Bronchial epithelial cell (primary cell): ENCODE measurements around the gene PCNX2. TPM values are rescaled to one million over a fixed set of nuclear protein-coding genes. Genes with fewer than 3 reads are reported as not detected.

ENCODE experiments used
- DNase-seq: peaks from one replicate; pipeline ENCODE4 v3.0.0-alpha.2; 2010; ENCODE audit warnings: low read depth
- FAIRE-seq: peaks from 2 replicates; lab custom pipeline; 2011; peaks lifted over from hg19 to GRCh38; lab: Jason Lieb, UNC
- H3K27me3 ChIP-seq: 2 replicates; pipeline ENCODE4 v1.5.1; 2011; ENCODE audit warnings: low read length; ENCODE audit not compliant: control insufficient read depth, insufficient read depth
- H3K36me3 ChIP-seq: 2 replicates; pipeline ENCODE4 v1.5.1; 2011; ENCODE audit warnings: low read length; ENCODE audit not compliant: control insufficient read depth, insufficient read depth
- H3K4me3 ChIP-seq: 2 replicates; pipeline ENCODE4 v1.5.1; 2011; ENCODE audit warnings: mild to moderate bottlenecking, low read depth, low read length, control low read depth
- total RNA-seq: library from RNA; depleted of rRNA; stranded (reverse); fragments of >200 nt; gene quantifications from 2 replicates; pipeline ENCODE4 v1.2.1, GENCODE V29; 2014
- TF ChIP-seq, protein P1 (sequence below): IDR thresholded peaks from 2 replicates; pipeline ENCODE4 v1.5.1; 2011; ENCODE audit warnings: mild to moderate bottlenecking, moderate library complexity, low read length, control low read depth, inconsistent platforms; ENCODE audit not compliant: insufficient read depth, severe bottlenecking

The PCNX2 gene
- total RNA-seq, 1 donor from 2014 or later: 30.3 TPM

DNA sequence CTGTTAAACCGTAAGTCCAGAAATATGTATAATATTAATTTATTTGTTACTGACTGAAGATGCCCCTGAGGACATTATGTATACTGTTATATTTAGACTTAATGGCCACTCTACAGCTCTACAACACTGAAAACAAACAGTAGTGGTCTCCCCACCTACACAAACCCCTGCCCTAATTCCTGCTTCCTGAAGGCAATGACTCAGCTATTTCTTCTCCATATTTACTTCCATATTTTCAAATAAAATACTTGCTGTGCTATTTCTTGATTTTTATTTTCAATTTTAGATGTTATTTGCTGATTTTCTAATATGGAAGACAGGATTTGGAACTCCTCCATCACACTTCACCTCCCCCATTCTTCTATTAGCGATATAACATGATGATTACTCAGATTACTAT is 97.6 kb downstream of the PCNX2 start:
- no peaks in the 10 kb centered on the region for H3K27me3 ChIP-seq
- FAIRE-seq: no peak
- H3K36me3 ChIP-seq: peaks cover 3% of the 10 kb centered on the region
- no peak overlapping the region for H3K4me3 ChIP-seq
- no peak for DNase-seq
- TF ChIP-seq, protein P1, sequence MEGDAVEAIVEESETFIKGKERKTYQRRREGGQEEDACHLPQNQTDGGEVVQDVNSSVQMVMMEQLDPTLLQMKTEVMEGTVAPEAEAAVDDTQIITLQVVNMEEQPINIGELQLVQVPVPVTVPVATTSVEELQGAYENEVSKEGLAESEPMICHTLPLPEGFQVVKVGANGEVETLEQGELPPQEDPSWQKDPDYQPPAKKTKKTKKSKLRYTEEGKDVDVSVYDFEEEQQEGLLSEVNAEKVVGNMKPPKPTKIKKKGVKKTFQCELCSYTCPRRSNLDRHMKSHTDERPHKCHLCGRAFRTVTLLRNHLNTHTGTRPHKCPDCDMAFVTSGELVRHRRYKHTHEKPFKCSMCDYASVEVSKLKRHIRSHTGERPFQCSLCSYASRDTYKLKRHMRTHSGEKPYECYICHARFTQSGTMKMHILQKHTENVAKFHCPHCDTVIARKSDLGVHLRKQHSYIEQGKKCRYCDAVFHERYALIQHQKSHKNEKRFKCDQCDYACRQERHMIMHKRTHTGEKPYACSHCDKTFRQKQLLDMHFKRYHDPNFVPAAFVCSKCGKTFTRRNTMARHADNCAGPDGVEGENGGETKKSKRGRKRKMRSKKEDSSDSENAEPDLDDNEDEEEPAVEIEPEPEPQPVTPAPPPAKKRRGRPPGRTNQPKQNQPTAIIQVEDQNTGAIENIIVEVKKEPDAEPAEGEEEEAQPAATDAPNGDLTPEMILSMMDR: no peak

DNA sequence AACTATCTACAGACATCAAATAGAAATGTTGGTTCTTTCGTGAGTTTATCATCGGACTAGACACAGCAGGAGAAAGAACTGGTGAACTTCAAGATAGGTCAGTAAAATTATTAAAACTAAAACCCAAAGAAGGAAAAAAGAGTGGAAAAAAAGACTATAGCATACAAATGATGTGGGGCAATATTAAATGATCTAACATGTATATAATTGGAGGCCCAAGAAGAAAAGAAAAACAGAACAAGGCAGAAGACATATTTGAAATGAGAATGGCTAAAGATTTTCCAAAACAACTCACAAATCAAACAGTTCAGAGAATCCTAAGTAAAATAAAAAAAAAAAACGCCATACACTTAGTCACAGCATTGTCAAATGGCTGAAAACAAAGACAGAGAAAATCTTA is 101.8 kb downstream of the PCNX2 start:
- DNase-seq: no peak
- Histone ChIP-seq H3K27me3 (no peaks in the 10 kb centered on the region), H3K36me3 (peaks cover 1% of the 10 kb centered on the region), H3K4me3 (no peak overlapping the region)
- TF ChIP-seq, protein P1: no peak
- FAIRE-seq: no peak

DNA sequence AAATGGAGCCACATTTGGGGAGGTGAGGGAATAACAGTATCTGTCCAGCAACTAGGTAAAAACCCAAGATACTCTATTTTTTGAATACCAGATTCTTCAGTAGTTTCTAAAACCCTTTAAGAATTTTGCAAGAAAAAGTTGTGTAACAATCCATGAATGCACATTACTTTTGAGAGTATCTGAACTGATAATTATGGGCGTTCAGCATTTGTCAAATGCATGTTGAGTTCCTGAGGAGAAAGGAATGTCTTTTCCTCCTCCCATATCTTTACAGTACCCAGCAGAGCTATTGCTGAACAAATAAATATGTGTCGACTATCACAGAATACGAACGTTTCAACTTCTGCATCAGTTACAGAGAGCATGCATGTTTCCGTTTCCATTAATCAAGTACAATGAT is 104.5 kb downstream of the PCNX2 start:
- TF ChIP-seq, protein P1: no peak
- H3K27me3 ChIP-seq: no peaks in the 10 kb centered on the region
- no peak for FAIRE-seq

GRCh38 chr1:233189526-233189925 is 106.0 kb downstream of the PCNX2 start:
- DNase-seq: no peak
- H3K36me3 ChIP-seq: no peaks in the 10 kb centered on the region
- H3K27me3 ChIP-seq: no peaks in the 10 kb centered on the region
- H3K4me3 ChIP-seq: no peak overlapping the region
- FAIRE-seq: no peak
- TF ChIP-seq, protein P1: no peak

More for the DNA sequence above, 104.5 kb downstream of the PCNX2 start:
- no peaks in the 10 kb centered on the region for H3K36me3 ChIP-seq
- no peak overlapping the region for H3K4me3 ChIP-seq
- no peak for DNase-seq

- TF ChIP-seq, protein P1: no peak
- FAIRE-seq (no peak), DNase-seq (no peak)
- Histone ChIP-seq H3K27me3 (no peaks in the 10 kb centered on the region), H3K36me3 (no peaks in the 10 kb centered on the region), H3K4me3 (no peak overlapping the region)
These were observed 107.5 kb downstream of the PCNX2 start for GRCh38 chr1:233188061-233188460.
